Mesothelial cell of epicardium (in vitro differentiated cells): Measurements from ENCODE around the gene CENPB. TPM values are rescaled to one million over a fixed set of nuclear protein-coding genes. Genes with fewer than 3 reads are reported as not detected.

Source experiments
- DNase-seq, 2 experiments: peaks; one replicate each; pipeline ENCODE4 v3.0.0; 2021; ENCODE audit warnings: low spot score in 2 of 2; ENCODE audit not compliant: unreplicated experiment in 2 of 2
- H3K27ac Mint-ChIP-seq: 2 replicates; pipeline ENCODE4 v1.8.0; 2021; ENCODE audit warnings: mixed read lengths
- H3K27me3 Mint-ChIP-seq: 2 replicates; pipeline ENCODE4 v1.8.0; 2021; ENCODE audit warnings: low read depth, mixed read lengths
- H3K36me3 Mint-ChIP-seq: 2 replicates; pipeline ENCODE4 v1.8.0; 2021; ENCODE audit warnings: mixed read lengths
- H3K4me1 Mint-ChIP-seq: 2 replicates; pipeline ENCODE4 v1.8.0; 2021; ENCODE audit warnings: mixed read lengths
- H3K4me3 Mint-ChIP-seq: 2 replicates; pipeline ENCODE4 v1.8.0; 2021; ENCODE audit warnings: mild to moderate bottlenecking, moderate library complexity, mixed read lengths
- H3K9me3 Mint-ChIP-seq: 2 replicates; pipeline ENCODE4 v1.8.0; 2021; ENCODE audit warnings: mixed read lengths
- CTCF ChIP-seq: fragments of 200-600 bp; sonication (generic); IDR thresholded peaks from one replicate; pipeline ENCODE4 v1.5.0; 2021; ENCODE audit warnings: antibody characterized with exemption; ENCODE audit not compliant: unreplicated experiment
- total RNA-seq: library from RNA; stranded (reverse); gene quantifications from 3 replicates; pipeline ENCODE4 v1.2.1, GENCODE V29; 2021

CENPB gene
- total RNA-seq, 1 donor from 2014 or later = 63.0 TPM

GRCh38 chr20:3823881-3824280, 37.3 kb upstream of the CENPB start:
- Mint-ChIP-seq H3K9me3 (no peaks in the 10 kb centered on the region), H3K4me1 (peaks cover 13% of the 10 kb centered on the region), H3K27ac (no peak overlapping the region), H3K4me3 (no peak overlapping the region), H3K27me3 (no peaks in the 10 kb centered on the region), H3K36me3 (peaks cover 17% of the 10 kb centered on the region)
- DNase-seq = no peak
- TF ChIP-seq CTCF = no peak

GRCh38 chr20:3821996-3822395, 35.5 kb upstream of the CENPB start:
- no peak for TF ChIP-seq CTCF
- Mint-ChIP-seq H3K27ac (peak overlapping the region; percentile 98), H3K36me3 (peaks cover 11% of the 10 kb centered on the region), H3K9me3 (no peaks in the 10 kb centered on the region), H3K27me3 (no peaks in the 10 kb centered on the region), H3K4me3 (peak overlapping the region; percentile 77), H3K4me1 (peaks cover 16% of the 10 kb centered on the region)
- no peak for DNase-seq

GRCh38 chr20:3820901-3821727, 34.6 kb upstream of the CENPB start:
- H3K9me3 Mint-ChIP-seq = no peaks in the 10 kb centered on the region
- no peak for TF ChIP-seq CTCF
- H3K27me3 Mint-ChIP-seq = peaks cover 5% of the 10 kb centered on the region
- DNase-seq = no peak
- peaks cover 18% of the 10 kb centered on the region for H3K4me1 Mint-ChIP-seq
- H3K36me3 Mint-ChIP-seq = peaks cover 7% of the 10 kb centered on the region
- H3K27ac Mint-ChIP-seq = peak overlapping the region; percentile 98
- H3K4me3 Mint-ChIP-seq = peak overlapping the region; percentile 77

GRCh38 chr20:3820048-3820900, 33.7 kb upstream of the CENPB start, which contains the start of gene AP5S1:
AP5S1 (plus strand) TSS chr20:3820547; CDS start chr20:3822118, 1,571 bp downstream.
- Mint-ChIP-seq H3K27me3 (peaks cover 5% of the 10 kb centered on the region), H3K4me3 (peak within 1 kb of the TSS; percentile 77), H3K9me3 (no peaks in the 10 kb centered on the region), H3K27ac (peak within 1 kb of the TSS; percentile 98), H3K4me1 (peaks cover 18% of the 10 kb centered on the region), H3K36me3 (peaks cover 7% of the 10 kb centered on the region)
- DNase-seq = peak; percentile 89 to 95
- peak; percentile 95 for TF ChIP-seq CTCF

- peak overlapping the region; percentile 93 for H3K27ac Mint-ChIP-seq
- no peaks in the 10 kb centered on the region for H3K9me3 Mint-ChIP-seq
- DNase-seq = no peak
- peak overlapping the region; percentile 64 for H3K4me3 Mint-ChIP-seq
- TF ChIP-seq CTCF = no peak
- peaks cover 18% of the 10 kb centered on the region for H3K4me1 Mint-ChIP-seq
- peaks cover 4% of the 10 kb centered on the region for H3K36me3 Mint-ChIP-seq
- peaks cover 5% of the 10 kb centered on the region for H3K27me3 Mint-ChIP-seq
These were observed 33.0 kb upstream of the CENPB start for GRCh38 chr20:3819411-3820047.
